AG09319 (cell line): ENCODE measurements around the gene CWC27.

Experiments used
- DNase-seq: peaks from one replicate; pipeline ENCODE4 v3.0.0-alpha.2; 2010; ENCODE audit warnings: low read depth; ENCODE audit errors: extremely low read depth
- CTCF ChIP-seq: IDR thresholded peaks from 2 replicates; pipeline ENCODE4 v1.5.1; 2011; ENCODE audit warnings: low read depth, mild to moderate bottlenecking, inconsistent platforms, low read length, moderate library complexity

The CWC27 gene

GRCh38 chr5:64949331-64949730, 180.6 kb downstream of the CWC27 start:
- TF ChIP-seq CTCF, result no peak
- no peak for DNase-seq

DNA sequence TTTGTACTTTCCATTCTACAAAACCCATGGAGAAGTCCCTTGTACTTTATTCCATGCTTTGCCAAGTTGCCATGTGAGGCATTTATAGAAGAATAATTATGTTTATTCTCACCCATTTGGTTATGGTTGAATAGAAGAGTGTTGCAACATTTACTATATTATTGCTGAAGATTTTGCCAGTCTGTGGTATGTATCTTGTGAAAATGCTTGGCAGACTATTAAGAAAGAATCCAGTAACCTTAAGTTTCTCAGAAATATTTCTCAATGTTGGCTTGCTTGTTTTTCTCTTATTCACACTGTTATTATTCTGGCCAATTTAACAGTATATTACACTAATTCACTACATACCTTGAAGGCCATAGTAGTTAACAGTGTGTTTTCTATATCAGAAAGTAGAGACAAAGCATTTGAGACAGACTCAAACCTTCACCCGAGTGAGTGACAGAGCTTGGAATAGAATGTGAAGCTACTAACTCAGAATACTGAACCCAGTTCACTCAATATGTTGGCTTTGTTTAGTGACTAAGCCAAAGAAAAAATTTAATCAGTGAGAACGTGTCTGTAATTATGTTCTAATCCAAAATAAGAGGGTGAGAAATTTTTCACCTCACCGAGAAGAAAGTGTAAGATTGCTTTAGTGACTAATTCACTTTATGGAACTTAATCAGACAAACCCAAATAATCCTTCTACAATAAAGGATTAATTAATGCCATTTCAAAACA, 184.4 kb downstream of the CWC27 start:
- no peak for DNase-seq
- TF ChIP-seq CTCF, result no peak

GRCh38 chr5:64954518-64954917, 185.8 kb downstream of the CWC27 start:
- DNase-seq, result no peak
- no peak for TF ChIP-seq CTCF

- peak; percentile 63 for TF ChIP-seq CTCF
These were observed 190.1 kb downstream of the CWC27 start for GRCh38 chr5:64958757-64959391.

GRCh38 chr5:64963278-64963677, 194.5 kb downstream of the CWC27 start:
- no peak for TF ChIP-seq CTCF
- no peak for DNase-seq

More at GRCh38 chr5:64958757-64959391, 190.1 kb downstream of the CWC27 start:
- peak; percentile 20 for DNase-seq

DNA sequence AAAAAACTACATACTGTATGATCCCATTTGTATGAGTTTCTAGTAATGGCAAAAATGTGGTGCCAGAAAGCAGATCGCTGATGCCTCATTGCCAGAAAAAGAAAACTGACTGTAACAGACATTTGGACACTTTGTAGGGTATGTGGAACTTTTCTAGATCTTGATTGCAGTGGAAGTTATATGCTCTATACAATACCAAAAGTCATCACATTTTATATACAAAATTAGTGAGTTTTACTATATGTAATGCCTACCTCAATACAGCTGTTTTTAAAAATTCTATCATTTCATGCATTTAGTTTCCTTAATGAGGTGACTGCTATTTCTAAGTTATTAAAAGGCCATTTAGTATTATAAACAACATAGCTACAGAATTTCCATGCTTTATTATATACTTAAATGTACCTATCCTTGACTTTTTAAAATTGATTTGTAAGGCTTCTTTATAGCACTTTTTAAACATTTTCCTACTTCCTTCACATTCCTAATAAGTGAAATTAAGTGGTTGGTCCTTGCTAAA, 199.9 kb downstream of the CWC27 start:
- no peak for TF ChIP-seq CTCF
- DNase-seq, result no peak

DNA sequence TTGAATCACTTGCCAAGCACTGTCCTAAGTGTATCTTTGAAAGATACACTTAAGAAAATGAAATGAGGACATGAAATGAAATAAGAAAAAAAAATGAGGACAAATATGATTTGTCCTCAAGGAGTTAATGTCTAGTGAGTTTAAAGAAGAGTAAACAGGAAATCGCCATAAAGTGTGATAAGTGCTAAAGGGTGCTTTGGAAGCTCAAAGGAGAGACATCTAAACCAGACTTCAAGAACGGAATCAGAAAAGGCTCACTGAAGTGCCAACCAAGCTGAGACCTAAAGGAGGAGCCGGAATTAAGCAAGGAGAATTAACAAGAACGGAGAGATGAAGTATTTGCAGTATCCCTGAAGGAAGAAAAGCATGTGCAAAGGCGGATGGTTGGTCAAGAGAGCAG, 200.8 kb downstream of the CWC27 start:
- no peak for TF ChIP-seq CTCF
- DNase-seq, result no peak
